Smooth muscle cell (in vitro differentiated cells): ENCODE measurements around the gene CDH22. TPM values are rescaled to one million over a fixed set of nuclear protein-coding genes. Genes with fewer than 3 reads are reported as not detected.

Experiments used
- DNase-seq: peaks from one replicate; lab custom pipeline; 2025; ENCODE audit not compliant: unreplicated experiment; lab: John Stamatoyannopoulos, UW
- H2AFZ ChIP-seq: fragments of 200-600 bp; sonication (generic); 2 replicates; pipeline ENCODE4 v1.6.0; 2016; ENCODE audit warnings: antibody characterized with exemption, low read depth, mild to moderate bottlenecking
- H3F3A ChIP-seq: fragments of 200-600 bp; sonication (generic); 2 replicates; pipeline ENCODE4 v1.6.0; 2017; ENCODE audit warnings: antibody characterized with exemption, low read depth
- H3K27ac ChIP-seq: fragments of 200-600 bp; sonication (generic); 2 replicates; pipeline ENCODE4 v1.5.1; 2016; ENCODE audit warnings: low read depth, mild to moderate bottlenecking
- H3K27me3 ChIP-seq: fragments of 200-600 bp; sonication (generic); 2 replicates; pipeline ENCODE4 v1.6.1; 2016; ENCODE audit warnings: low read depth, mild to moderate bottlenecking
- H3K36me3 ChIP-seq: fragments of 200-600 bp; sonication (generic); 2 replicates; pipeline ENCODE4 v1.5.1; 2016; ENCODE audit warnings: low read depth
- H3K4me1 ChIP-seq: fragments of 200-600 bp; sonication (generic); 2 replicates; pipeline ENCODE4 v1.5.1; 2016; ENCODE audit warnings: low read depth
- H3K4me2 ChIP-seq: fragments of 200-600 bp; sonication (generic); 2 replicates; pipeline ENCODE4 v1.6.0; 2016; ENCODE audit warnings: mild to moderate bottlenecking
- H3K4me3 ChIP-seq: fragments of 200-600 bp; sonication (generic); 2 replicates; pipeline ENCODE4 v1.5.1; 2016; ENCODE audit warnings: mild to moderate bottlenecking
- H3K79me2 ChIP-seq: fragments of 200-600 bp; sonication (generic); 2 replicates; pipeline ENCODE4 v1.6.0; 2016; ENCODE audit warnings: low read depth, mild to moderate bottlenecking
- H3K9ac ChIP-seq: fragments of 200-600 bp; sonication (generic); 2 replicates; pipeline ENCODE4 v1.6.0; 2016; ENCODE audit warnings: low read depth
- H3K9me3 ChIP-seq: fragments of 200-600 bp; sonication (generic); replicated peaks from 2 replicates; pipeline ENCODE4 v1.5.1; 2016; ENCODE audit warnings: low read depth
- H4K20me1 ChIP-seq: fragments of 200-600 bp; sonication (generic); 2 replicates; pipeline ENCODE4 v1.6.0; 2016; ENCODE audit warnings: low read depth
- CTCF ChIP-seq: fragments of 200-600 bp; sonication (generic); IDR thresholded peaks from 2 replicates; pipeline ENCODE4 v1.5.1; 2017; ENCODE audit warnings: borderline replicate concordance, mild to moderate bottlenecking, antibody characterized with exemption; ENCODE audit not compliant: insufficient read depth, poor library complexity, severe bottlenecking
- WGBS: methylation state at CpG from one replicate; pipeline ENCODE4 v1.1.7; 2016; ENCODE audit warnings: low lambda C conversion rate; 5-methylcytosine and 5-hydroxymethylcytosine counted together
- polyA plus RNA-seq: library from polyadenylated mRNA; unstranded; fragments of >200 nt; fragmentation: Nextera tagmentation; extraction: Ambion mirVana; gene quantifications from 2 replicates; pipeline ENCODE4 v1.2.1, GENCODE V29; 2016
- total RNA-seq: library from RNA; depleted of rRNA; stranded (reverse); fragments of >200 nt; gene quantifications from 2 replicates; pipeline ENCODE4 v1.2.3, GENCODE V29; 2014

The CDH22 gene
- total and polyA plus RNA-seq, 2 experiments from 2014 or later, result not detected

- TF ChIP-seq CTCF, result no peak
- Histone ChIP-seq H3K4me2 (no peak overlapping the region), H3K9ac (no peak overlapping the region), H4K20me1 (no peaks in the 10 kb centered on the region), H2AFZ (no peak overlapping the region), H3K27me3 (peaks cover 51% of the 10 kb centered on the region), H3K9me3 (no peaks in the 10 kb centered on the region), H3K36me3 (no peaks in the 10 kb centered on the region), H3K4me3 (no peak overlapping the region), H3K79me2 (no peaks in the 10 kb centered on the region), H3K27ac (no peak overlapping the region), H3K4me1 (no peaks in the 10 kb centered on the region), H3F3A (no peaks in the 10 kb centered on the region)
- 80% methylated on average over 13 of the region's 13 CpGs for WGBS
- no peak for DNase-seq
Measured at GRCh38 chr20:46169245-46170171, 138.8 kb downstream of the CDH22 start.

- H3K27me3 ChIP-seq, result peaks cover 40% of the 10 kb centered on the region
- H3K9ac ChIP-seq, result no peak overlapping the region
- H3K4me1 ChIP-seq, result no peaks in the 10 kb centered on the region
- no peak overlapping the region for H3K4me2 ChIP-seq
- no peaks in the 10 kb centered on the region for H4K20me1 ChIP-seq
- no peaks in the 10 kb centered on the region for H3K79me2 ChIP-seq
- no peak overlapping the region for H3K27ac ChIP-seq
- H2AFZ ChIP-seq, result no peak overlapping the region
- no peaks in the 10 kb centered on the region for H3K9me3 ChIP-seq
- H3K4me3 ChIP-seq, result no peak overlapping the region
- DNase-seq, result no peak
- H3F3A ChIP-seq, result no peaks in the 10 kb centered on the region
- 80% methylated on average over 8 of the region's 8 CpGs for WGBS
- no peak for TF ChIP-seq CTCF
- no peaks in the 10 kb centered on the region for H3K36me3 ChIP-seq
Measured at GRCh38 chr20:46168438-46168837, 139.9 kb downstream of the CDH22 start.

GRCh38 chr20:46167080-46167479, 141.2 kb downstream of the CDH22 start:
- H3K27me3 ChIP-seq, result peaks cover 27% of the 10 kb centered on the region
- no peak overlapping the region for H3K4me2 ChIP-seq
- no peaks in the 10 kb centered on the region for H3F3A ChIP-seq
- no peak for DNase-seq
- no peaks in the 10 kb centered on the region for H4K20me1 ChIP-seq
- no peaks in the 10 kb centered on the region for H3K4me1 ChIP-seq
- H3K27ac ChIP-seq, result no peak overlapping the region
- no peaks in the 10 kb centered on the region for H3K9me3 ChIP-seq
- H2AFZ ChIP-seq, result no peak overlapping the region
- H3K4me3 ChIP-seq, result no peak overlapping the region
- H3K36me3 ChIP-seq, result no peaks in the 10 kb centered on the region
- no peaks in the 10 kb centered on the region for H3K79me2 ChIP-seq
- no peak for TF ChIP-seq CTCF
- no peak overlapping the region for H3K9ac ChIP-seq

- no peaks in the 10 kb centered on the region for H3K9me3 ChIP-seq
- H3K27ac ChIP-seq, result no peak overlapping the region
- H3K36me3 ChIP-seq, result no peaks in the 10 kb centered on the region
- H3K79me2 ChIP-seq, result no peaks in the 10 kb centered on the region
- no peaks in the 10 kb centered on the region for H3K4me1 ChIP-seq
- DNase-seq, result no peak
- no peak overlapping the region for H3K4me3 ChIP-seq
- TF ChIP-seq CTCF, result no peak
- H2AFZ ChIP-seq, result no peak overlapping the region
- WGBS, result 53% methylated on average over 7 of the region's 7 CpGs
- H3K27me3 ChIP-seq, result peaks cover 17% of the 10 kb centered on the region
- H4K20me1 ChIP-seq, result no peaks in the 10 kb centered on the region
- no peaks in the 10 kb centered on the region for H3F3A ChIP-seq
- H3K4me2 ChIP-seq, result no peak overlapping the region
- H3K9ac ChIP-seq, result no peak overlapping the region
Measured at GRCh38 chr20:46164254-46164653, 144.0 kb downstream of the CDH22 start.
